ENCODE data around the gene WDR82. TPM values are rescaled to one million over a fixed set of nuclear protein-coding genes. Genes with fewer than 3 reads are reported as not detected.

Gene WDR82
- total and polyA plus RNA-seq, 2 experiments from 2014 or later: 25.2 to 71.8 TPM

DNA sequence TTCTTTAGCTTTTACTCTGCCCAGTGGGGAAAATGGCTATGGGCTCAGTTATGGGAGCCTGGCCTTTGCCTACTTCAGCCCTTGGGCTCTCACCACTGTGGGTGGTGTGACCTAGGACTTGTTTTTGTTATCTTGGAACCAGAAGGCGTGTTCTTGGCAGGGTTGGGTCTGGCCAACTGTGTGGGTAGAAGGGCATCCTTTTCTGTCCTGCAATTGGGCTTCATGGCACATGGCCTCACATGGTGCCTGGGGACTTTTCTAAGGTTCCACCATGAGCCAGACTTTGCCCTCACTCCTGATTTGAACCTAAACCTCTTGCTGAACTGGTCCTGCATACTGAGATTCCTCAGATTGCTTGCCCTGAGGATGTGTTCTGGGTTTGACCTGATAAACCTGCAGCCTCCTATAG lies 10.9 kb upstream of the WDR82 start:
- TF ChIP-seq ZNF331 (CRISPR knock-in tag; IDR thresholded peaks at IDR 0.05; ENCODE audit: low read depth) (no peak), JUNB (IDR thresholded peaks at IDR 0.05; ENCODE audit: unreplicated experiment) (no peak), EZH2phosphoT487 (IDR thresholded peaks at IDR 0.05; ENCODE audit: unreplicated experiment) (no peak), CREB1 (CRISPR knock-in tag; IDR thresholded peaks at IDR 0.05; ENCODE audit: low read depth) (no peak)
- TF ChIP-seq, protein P1, sequence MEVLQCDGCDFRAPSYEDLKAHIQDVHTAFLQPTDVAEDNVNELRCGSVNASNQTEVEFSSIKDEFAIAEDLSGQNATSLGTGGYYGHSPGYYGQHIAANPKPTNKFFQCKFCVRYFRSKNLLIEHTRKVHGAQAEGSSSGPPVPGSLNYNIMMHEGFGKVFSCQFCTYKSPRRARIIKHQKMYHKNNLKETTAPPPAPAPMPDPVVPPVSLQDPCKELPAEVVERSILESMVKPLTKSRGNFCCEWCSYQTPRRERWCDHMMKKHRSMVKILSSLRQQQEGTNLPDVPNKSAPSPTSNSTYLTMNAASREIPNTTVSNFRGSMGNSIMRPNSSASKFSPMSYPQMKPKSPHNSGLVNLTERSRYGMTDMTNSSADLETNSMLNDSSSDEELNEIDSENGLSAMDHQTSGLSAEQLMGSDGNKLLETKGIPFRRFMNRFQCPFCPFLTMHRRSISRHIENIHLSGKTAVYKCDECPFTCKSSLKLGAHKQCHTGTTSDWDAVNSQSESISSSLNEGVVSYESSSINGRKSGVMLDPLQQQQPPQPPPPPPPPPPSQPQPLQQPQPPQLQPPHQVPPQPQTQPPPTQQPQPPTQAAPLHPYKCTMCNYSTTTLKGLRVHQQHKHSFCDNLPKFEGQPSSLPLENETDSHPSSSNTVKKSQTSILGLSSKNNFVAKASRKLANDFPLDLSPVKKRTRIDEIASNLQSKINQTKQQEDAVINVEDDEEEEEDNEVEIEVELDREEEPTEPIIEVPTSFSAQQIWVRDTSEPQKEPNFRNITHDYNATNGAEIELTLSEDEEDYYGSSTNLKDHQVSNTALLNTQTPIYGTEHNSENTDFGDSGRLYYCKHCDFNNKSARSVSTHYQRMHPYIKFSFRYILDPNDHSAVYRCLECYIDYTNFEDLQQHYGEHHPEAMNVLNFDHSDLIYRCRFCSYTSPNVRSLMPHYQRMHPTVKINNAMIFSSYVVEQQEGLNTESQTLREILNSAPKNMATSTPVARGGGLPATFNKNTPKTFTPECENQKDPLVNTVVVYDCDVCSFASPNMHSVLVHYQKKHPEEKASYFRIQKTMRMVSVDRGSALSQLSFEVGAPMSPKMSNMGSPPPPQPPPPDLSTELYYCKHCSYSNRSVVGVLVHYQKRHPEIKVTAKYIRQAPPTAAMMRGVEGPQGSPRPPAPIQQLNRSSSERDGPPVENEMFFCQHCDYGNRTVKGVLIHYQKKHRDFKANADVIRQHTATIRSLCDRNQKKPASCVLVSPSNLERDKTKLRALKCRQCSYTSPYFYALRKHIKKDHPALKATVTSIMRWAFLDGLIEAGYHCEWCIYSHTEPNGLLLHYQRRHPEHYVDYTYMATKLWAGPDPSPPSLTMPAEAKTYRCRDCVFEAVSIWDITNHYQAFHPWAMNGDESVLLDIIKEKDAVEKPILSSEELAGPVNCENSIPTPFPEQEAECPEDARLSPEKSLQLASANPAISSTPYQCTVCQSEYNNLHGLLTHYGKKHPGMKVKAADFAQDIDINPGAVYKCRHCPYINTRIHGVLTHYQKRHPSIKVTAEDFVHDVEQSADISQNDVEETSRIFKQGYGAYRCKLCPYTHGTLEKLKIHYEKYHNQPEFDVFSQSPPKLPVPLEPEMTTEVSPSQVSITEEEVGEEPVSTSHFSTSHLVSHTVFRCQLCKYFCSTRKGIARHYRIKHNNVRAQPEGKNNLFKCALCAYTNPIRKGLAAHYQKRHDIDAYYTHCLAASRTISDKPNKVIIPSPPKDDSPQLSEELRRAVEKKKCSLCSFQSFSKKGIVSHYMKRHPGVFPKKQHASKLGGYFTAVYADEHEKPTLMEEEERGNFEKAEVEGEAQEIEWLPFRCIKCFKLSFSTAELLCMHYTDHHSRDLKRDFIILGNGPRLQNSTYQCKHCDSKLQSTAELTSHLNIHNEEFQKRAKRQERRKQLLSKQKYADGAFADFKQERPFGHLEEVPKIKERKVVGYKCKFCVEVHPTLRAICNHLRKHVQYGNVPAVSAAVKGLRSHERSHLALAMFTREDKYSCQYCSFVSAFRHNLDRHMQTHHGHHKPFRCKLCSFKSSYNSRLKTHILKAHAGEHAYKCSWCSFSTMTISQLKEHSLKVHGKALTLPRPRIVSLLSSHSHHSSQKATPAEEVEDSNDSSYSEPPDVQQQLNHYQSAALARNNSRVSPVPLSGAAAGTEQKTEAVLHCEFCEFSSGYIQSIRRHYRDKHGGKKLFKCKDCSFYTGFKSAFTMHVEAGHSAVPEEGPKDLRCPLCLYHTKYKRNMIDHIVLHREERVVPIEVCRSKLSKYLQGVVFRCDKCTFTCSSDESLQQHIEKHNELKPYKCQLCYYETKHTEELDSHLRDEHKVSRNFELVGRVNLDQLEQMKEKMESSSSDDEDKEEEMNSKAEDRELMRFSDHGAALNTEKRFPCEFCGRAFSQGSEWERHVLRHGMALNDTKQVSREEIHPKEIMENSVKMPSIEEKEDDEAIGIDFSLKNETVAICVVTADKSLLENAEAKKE (CRISPR knock-in tag; IDR thresholded peaks at IDR 0.05): no peak
- TF ChIP-seq, protein P2, sequence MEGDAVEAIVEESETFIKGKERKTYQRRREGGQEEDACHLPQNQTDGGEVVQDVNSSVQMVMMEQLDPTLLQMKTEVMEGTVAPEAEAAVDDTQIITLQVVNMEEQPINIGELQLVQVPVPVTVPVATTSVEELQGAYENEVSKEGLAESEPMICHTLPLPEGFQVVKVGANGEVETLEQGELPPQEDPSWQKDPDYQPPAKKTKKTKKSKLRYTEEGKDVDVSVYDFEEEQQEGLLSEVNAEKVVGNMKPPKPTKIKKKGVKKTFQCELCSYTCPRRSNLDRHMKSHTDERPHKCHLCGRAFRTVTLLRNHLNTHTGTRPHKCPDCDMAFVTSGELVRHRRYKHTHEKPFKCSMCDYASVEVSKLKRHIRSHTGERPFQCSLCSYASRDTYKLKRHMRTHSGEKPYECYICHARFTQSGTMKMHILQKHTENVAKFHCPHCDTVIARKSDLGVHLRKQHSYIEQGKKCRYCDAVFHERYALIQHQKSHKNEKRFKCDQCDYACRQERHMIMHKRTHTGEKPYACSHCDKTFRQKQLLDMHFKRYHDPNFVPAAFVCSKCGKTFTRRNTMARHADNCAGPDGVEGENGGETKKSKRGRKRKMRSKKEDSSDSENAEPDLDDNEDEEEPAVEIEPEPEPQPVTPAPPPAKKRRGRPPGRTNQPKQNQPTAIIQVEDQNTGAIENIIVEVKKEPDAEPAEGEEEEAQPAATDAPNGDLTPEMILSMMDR (conservative IDR thresholded peaks at IDR 0.05; ENCODE audit: low read depth in 2 of 2): no peak
- ATAC-seq (no peak), DNase-seq (ENCODE audit: low spot score) (no peak)
- no peaks in the 10 kb centered on the region for H3K27me3 ChIP-seq (ENCODE audit: insufficient read depth)
- H3K27ac ChIP-seq (ENCODE audit: low read depth): no peak overlapping the region
- Mint-ChIP-seq H3K4me3 (peak overlapping the region; percentile 99; the same call in 2 of the 3 replicates), H3K36me3 (ENCODE audit: low read depth) (no peaks in the 10 kb centered on the region; the same call in 2 of the 3 replicates), H3K27ac (no peak overlapping the region), H3K9me3 (no peaks in the 10 kb centered on the region), H3K4me1 (peaks cover 9% of the 10 kb centered on the region), H3K27me3 (ENCODE audit: insufficient read depth, low read depth, poor library complexity) (peaks cover 7% of the 10 kb centered on the region)
- H3K4me1 ChIP-seq (ENCODE audit: insufficient read depth): peaks cover 13% of the 10 kb centered on the region; the same call in 1 of the 2 replicates
- H3K9me2 ChIP-seq (ENCODE audit: insufficient read depth): no peaks in the 10 kb centered on the region
- H3K79me2 ChIP-seq (replicated peaks; ENCODE audit: insufficient read depth): peaks cover 7% of the 10 kb centered on the region; the same call in 1 of the 2 replicates
- H3K4me2 ChIP-seq: no peak overlapping the region
- no peak overlapping the region for H3K4me3 ChIP-seq
- no peaks in the 10 kb centered on the region for H3K36me3 ChIP-seq (ENCODE audit: insufficient read depth)
- no peak overlapping the region for H2AFZ ChIP-seq
- H3F3A ChIP-seq (replicated peaks; ENCODE audit: low read depth): peaks cover 9% of the 10 kb centered on the region
- H4K20me1 ChIP-seq (replicated peaks; ENCODE audit: insufficient read depth): no peaks in the 10 kb centered on the region

Measured in GM23338 (cell line).